Neural progenitor cell (in vitro differentiated cells): ENCODE results near the gene ERC2. TPM values are rescaled to one million over a fixed set of nuclear protein-coding genes. Genes with fewer than 3 reads are reported as not detected.

Experiments used
- DNase-seq: peaks from one replicate; pipeline ENCODE4 v3.0.0-alpha.2; 2016; ENCODE audit warnings: low spot score
- H2AFZ ChIP-seq: fragments of 200-600 bp; sonication (generic); replicated peaks from 2 replicates; pipeline ENCODE4 v1.6.1; 2016; ENCODE audit warnings: antibody characterized with exemption
- H3F3A ChIP-seq: fragments of 200-600 bp; sonication (generic); 2 replicates; pipeline ENCODE4 v1.6.1; 2016; ENCODE audit warnings: antibody characterized with exemption, low read depth
- H3K27ac ChIP-seq: fragments of 200-600 bp; sonication (generic); 2 replicates; pipeline ENCODE4 v1.5.1; 2016; ENCODE audit warnings: mild to moderate bottlenecking
- H3K27me3 ChIP-seq: fragments of 200-600 bp; sonication (generic); 2 replicates; pipeline ENCODE4 v1.6.1; 2016; ENCODE audit warnings: mild to moderate bottlenecking, moderate library complexity
- H3K36me3 ChIP-seq: fragments of 200-600 bp; sonication (generic); 2 replicates; pipeline ENCODE4 v1.5.1; 2016
- H3K4me1 ChIP-seq: fragments of 200-600 bp; sonication (generic); 2 replicates; pipeline ENCODE4 v1.6.1; 2016; ENCODE audit warnings: mixed run types
- H3K4me2 ChIP-seq: fragments of 200-600 bp; sonication (generic); 2 replicates; pipeline ENCODE4 v1.6.1; 2016
- H3K4me3 ChIP-seq: fragments of 200-600 bp; sonication (generic); 2 replicates; pipeline ENCODE4 v1.5.1; 2016
- H3K79me2 ChIP-seq: fragments of 200-600 bp; sonication (generic); 2 replicates; pipeline ENCODE4 v1.6.1; 2016; ENCODE audit warnings: low read depth
- H3K9ac ChIP-seq: fragments of 200-600 bp; sonication (generic); 2 replicates; pipeline ENCODE4 v1.6.1; 2016
- H3K9me3 ChIP-seq: fragments of 200-600 bp; sonication (generic); 2 replicates; pipeline ENCODE4 v1.5.1; 2016; ENCODE audit warnings: low read depth
- H4K20me1 ChIP-seq: fragments of 200-600 bp; sonication (generic); 2 replicates; pipeline ENCODE4 v1.6.1; 2016; ENCODE audit warnings: low read depth
- H3K27ac Mint-ChIP-seq: 3 replicates; pipeline ENCODE4 v1.8.0; 2021; ENCODE audit warnings: mixed read lengths
- H3K27me3 Mint-ChIP-seq: 2 replicates; pipeline ENCODE4 v1.8.0; 2022; ENCODE audit warnings: low read depth, mild to moderate bottlenecking, inconsistent platforms, moderate library complexity, mixed read lengths; ENCODE audit not compliant: insufficient read depth
- H3K36me3 Mint-ChIP-seq: 3 replicates; pipeline ENCODE4 v1.8.0; 2021; ENCODE audit warnings: mixed read lengths
- H3K4me1 Mint-ChIP-seq: 3 replicates; pipeline ENCODE4 v1.8.0; 2021; ENCODE audit warnings: mixed read lengths
- H3K4me3 Mint-ChIP-seq: 3 replicates; pipeline ENCODE4 v1.8.0; 2021; ENCODE audit warnings: mild to moderate bottlenecking, moderate library complexity, mixed read lengths
- H3K9me3 Mint-ChIP-seq: 3 replicates; pipeline ENCODE4 v1.8.0; 2020; ENCODE audit warnings: mixed read lengths
- CTCF ChIP-seq: fragments of 200-600 bp; sonication (generic); IDR thresholded peaks from 2 replicates; pipeline ENCODE4 v1.5.1; 2017; ENCODE audit warnings: antibody characterized with exemption, mild to moderate bottlenecking
- EZH2 ChIP-seq: fragments of 200-600 bp; sonication (generic); IDR thresholded peaks from 2 replicates; pipeline ENCODE4 v1.6.1; 2017; ENCODE audit warnings: antibody characterized with exemption, mild to moderate bottlenecking, moderate library complexity
- EZH2phosphoT487 ChIP-seq: fragments of 200-600 bp; sonication (generic); IDR thresholded peaks from 2 replicates; pipeline ENCODE4 v1.6.1; 2017; ENCODE audit warnings: antibody characterized with exemption
- total RNA-seq: library from RNA; depleted of rRNA; stranded (reverse); fragments of >200 nt; gene quantifications from 2 replicates; pipeline ENCODE4 v1.2.3, GENCODE V29; 2015; ENCODE audit warnings: low replicate concordance

ERC2 gene
- total RNA-seq, 1 donor from 2014 or later, result 24.8 TPM

- Mint-ChIP-seq H3K36me3 (no peaks in the 10 kb centered on the region), H3K27ac (no peak overlapping the region), H3K27me3 (no peaks in the 10 kb centered on the region), H3K4me3 (no peak overlapping the region), H3K9me3 (no peaks in the 10 kb centered on the region), H3K4me1 (peaks cover 2% of the 10 kb centered on the region)
- Histone ChIP-seq H3K4me1 (peaks cover 18% of the 10 kb centered on the region), H3F3A (peaks cover 4% of the 10 kb centered on the region), H4K20me1 (peaks cover 5% of the 10 kb centered on the region), H2AFZ (no peak overlapping the region), H3K27me3 (no peaks in the 10 kb centered on the region), H3K27ac (no peak overlapping the region), H3K9ac (no peak overlapping the region), H3K36me3 (no peaks in the 10 kb centered on the region), H3K79me2 (no peaks in the 10 kb centered on the region), H3K4me2 (peak overlapping the region; percentile 30), H3K9me3 (no peaks in the 10 kb centered on the region), H3K4me3 (no peak overlapping the region)
- TF ChIP-seq CTCF (no peak), EZH2phosphoT487 (no peak), EZH2 (no peak)
- no peak for DNase-seq
Observed at GRCh38 chr3:56365905-56366640, 102.2 kb downstream of the ERC2 start.

- Histone ChIP-seq H3K9ac (no peak overlapping the region), H3F3A (peaks cover 4% of the 10 kb centered on the region), H4K20me1 (peaks cover 5% of the 10 kb centered on the region), H3K36me3 (no peaks in the 10 kb centered on the region), H2AFZ (no peak overlapping the region), H3K27ac (no peak overlapping the region), H3K9me3 (no peaks in the 10 kb centered on the region), H3K4me1 (peaks cover 18% of the 10 kb centered on the region), H3K27me3 (no peaks in the 10 kb centered on the region), H3K79me2 (no peaks in the 10 kb centered on the region), H3K4me3 (no peak overlapping the region), H3K4me2 (no peak overlapping the region)
- Mint-ChIP-seq H3K27me3 (no peaks in the 10 kb centered on the region), H3K27ac (no peak overlapping the region), H3K9me3 (peaks cover 3% of the 10 kb centered on the region), H3K4me3 (no peak overlapping the region), H3K36me3 (no peaks in the 10 kb centered on the region), H3K4me1 (peaks cover 2% of the 10 kb centered on the region)
- no peak for DNase-seq
- no peak for TF ChIP-seq CTCF
- no peak for TF ChIP-seq EZH2
- TF ChIP-seq EZH2phosphoT487, result no peak
Observed at GRCh38 chr3:56364665-56365064, 103.6 kb downstream of the ERC2 start.

- no peak overlapping the region for H3K4me2 ChIP-seq
- Mint-ChIP-seq H3K27me3 (no peaks in the 10 kb centered on the region), H3K4me3 (no peak overlapping the region), H3K36me3 (no peaks in the 10 kb centered on the region), H3K27ac (no peak overlapping the region), H3K9me3 (peaks cover 3% of the 10 kb centered on the region), H3K4me1 (peaks cover 2% of the 10 kb centered on the region)
- peaks cover 5% of the 10 kb centered on the region for H4K20me1 ChIP-seq
- TF ChIP-seq EZH2 (no peak), EZH2phosphoT487 (no peak), CTCF (no peak)
- H3K79me2 ChIP-seq, result no peaks in the 10 kb centered on the region
- no peak overlapping the region for H3K27ac ChIP-seq
- H3K4me1 ChIP-seq, result peaks cover 18% of the 10 kb centered on the region
- H3K27me3 ChIP-seq, result no peaks in the 10 kb centered on the region
- peaks cover 4% of the 10 kb centered on the region for H3F3A ChIP-seq
- H3K36me3 ChIP-seq, result no peaks in the 10 kb centered on the region
- no peak overlapping the region for H3K9ac ChIP-seq
- no peak for DNase-seq
- H3K4me3 ChIP-seq, result no peak overlapping the region
- no peak overlapping the region for H2AFZ ChIP-seq
- no peaks in the 10 kb centered on the region for H3K9me3 ChIP-seq
Observed at GRCh38 chr3:56363720-56364119, 104.5 kb downstream of the ERC2 start.
